Left hindlimb (tissue), 1 donor: ENCODE results near the gene FNDC3A.
"Not testable (repeated sequence)": the region's sequence is repeated elsewhere in the genome, so short reads cannot be mapped to it uniquely, and the experiment has no call there.

Source experiments
- DNase-seq: peaks from one replicate; pipeline ENCODE4 v3.0.0-alpha.2; 2018

FNDC3A gene

DNA sequence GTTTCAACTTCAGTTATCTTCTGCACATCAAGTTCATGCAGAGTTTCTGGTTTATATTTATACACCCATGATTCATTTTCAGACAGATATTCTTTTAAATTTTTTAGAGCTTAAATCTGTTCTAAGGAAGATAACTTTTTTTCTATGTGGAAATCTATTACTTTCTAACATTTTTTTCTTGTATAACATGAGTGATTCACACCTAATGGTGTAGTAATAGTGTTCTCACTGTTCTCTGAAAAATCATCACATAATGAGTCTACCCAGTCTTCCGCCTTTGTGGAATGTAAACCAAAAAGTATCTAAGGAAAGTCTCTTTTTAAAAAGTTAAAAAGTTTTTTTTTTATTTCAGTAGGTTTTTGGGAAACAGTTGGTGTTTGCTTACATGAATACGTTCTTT, 70.8 kb downstream of the FNDC3A start:
- DNase-seq = no peak

DNA sequence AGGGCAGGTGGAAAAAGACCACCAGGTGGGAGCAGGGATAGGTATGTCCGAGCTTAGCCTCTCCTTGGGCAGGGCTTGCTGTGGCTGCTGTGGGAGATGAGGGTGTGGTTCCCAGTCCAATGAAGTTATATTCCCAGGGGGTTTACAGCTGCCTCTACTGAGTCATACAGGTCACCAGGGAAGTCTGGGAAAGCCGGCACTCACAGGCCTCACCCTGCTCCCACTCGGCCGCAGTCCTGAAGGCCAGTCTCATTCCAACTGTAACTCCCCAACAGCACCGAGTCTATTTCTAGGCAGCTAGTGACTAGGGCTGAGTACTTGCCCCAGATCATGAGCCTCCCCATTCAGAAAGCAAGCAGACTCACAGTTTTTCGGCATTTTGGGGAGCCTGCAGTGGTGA, 77.1 kb downstream of the FNDC3A start:
- no peak for DNase-seq

- no peak for DNase-seq
Measured at GRCh38 chr13:49053215-49053614, 77.5 kb downstream of the FNDC3A start.

DNA sequence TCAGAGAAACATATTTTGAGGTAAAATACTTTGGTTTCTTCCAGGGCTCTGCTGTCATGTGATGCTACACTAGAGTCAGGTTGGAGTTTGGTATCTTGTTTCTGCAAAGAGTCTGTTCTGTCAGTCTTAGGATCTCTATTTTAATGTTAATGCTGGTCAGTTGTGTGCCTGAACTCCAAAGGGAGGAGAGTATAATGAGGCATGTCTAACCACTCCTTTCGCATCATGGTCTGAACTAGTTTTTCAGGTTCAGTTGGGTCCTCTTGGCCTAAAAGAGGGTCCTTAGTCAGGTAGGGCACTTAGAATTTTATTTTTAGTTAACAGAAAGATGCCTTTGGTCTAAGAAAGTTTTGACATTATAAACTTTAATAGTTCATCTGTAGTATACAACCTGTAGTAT, 78.2 kb downstream of the FNDC3A start:
- no peak for DNase-seq

DNA sequence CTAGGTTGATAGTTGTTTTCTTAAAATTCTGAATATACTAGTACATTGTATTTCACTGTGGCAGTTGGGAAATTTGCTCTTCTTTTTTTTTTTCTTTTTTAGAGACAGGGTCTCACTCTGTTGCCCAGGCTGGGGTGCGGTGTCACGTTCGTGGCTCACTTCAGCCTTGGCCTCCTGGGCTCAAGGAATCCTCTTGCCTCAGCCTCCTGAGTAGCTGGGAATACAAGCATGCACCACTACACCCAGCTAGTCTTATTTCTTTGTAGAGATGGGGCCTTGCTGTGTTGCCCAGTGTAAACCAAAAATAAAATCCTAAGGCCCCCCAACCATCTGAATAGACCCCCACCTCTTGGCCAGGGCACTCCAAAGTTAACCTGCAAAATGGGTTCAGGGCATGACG, 79.3 kb downstream of the FNDC3A start:
- DNase-seq = no peak

- DNase-seq = no peak
Measured at GRCh38 chr13:49057176-49057575, 81.5 kb downstream of the FNDC3A start.

DNA sequence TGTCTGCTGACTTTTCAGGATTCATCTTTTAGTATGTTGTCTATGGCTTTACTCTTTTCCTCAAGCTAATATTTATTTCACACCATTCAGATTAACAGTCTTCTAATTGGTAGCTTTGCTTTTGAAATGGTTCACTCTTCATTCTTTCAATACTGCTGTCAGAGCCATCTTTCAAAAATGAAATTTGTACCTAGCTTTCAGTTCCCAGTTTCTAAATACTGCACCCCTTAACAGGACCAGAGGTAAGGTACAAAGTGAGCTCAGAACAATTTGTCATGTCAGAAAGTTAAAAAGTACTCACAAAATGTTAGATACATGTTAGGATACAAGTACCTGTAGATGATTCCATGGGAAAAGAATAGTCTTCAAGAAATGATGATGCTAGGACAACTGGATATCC, 83.0 kb downstream of the FNDC3A start:
- no peak for DNase-seq

DNA sequence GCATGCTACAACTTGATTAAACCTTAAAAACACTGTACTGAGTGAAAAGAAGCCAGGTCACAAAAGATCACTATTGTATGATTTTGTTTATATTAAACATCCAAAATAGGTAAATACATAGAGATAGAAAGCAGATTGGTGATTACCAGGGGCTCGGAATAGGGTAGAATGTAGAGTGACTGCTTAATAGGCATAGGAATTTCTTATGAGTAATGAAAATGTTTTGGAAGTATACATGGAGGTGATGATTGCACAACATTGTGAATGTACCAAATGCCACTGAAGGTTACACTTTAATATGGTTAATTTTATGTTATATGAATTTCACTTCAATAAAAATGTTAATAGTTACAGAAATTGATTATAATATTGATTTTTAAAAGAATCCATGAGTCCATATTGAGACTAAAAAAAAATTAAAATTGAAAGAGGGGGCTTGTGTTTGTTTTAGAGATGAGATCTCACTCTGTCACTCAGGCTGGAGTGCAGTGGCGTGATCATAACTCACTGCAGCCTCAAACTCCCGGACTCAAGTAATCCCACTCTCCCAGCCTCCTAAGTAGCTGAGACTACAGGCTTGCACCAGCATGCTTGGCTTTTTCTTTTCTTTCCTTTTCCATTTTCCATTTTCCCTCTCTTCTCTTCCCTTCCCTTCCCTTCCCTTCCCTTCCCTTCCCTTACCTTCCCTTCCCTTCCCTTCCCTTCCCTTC, 85.1 kb downstream of the FNDC3A start:
- no peak for DNase-seq

GRCh38 chr13:49061388-49061752, 85.7 kb downstream of the FNDC3A start:
- DNase-seq = not testable (repeated sequence)

- DNase-seq = no peak
Measured at GRCh38 chr13:49062297-49062896, 86.7 kb downstream of the FNDC3A start.

DNA sequence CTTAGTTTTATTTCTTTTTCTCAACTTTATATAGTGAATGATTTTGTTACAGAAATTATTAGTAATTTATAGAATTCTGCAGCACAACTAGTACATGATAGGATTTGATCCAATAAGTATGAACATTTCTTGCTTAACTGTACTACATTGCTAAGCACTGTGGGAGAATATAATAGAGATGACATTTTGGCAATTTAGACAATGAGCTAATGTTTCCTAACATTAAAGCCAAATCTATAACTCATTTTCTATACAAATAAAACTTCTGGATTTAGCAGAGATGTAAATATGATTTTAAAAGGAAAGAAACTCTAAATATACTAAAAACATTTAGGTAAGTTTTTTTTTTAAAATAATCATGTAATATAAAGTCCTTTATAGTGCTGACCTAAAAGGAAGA, 87.3 kb downstream of the FNDC3A start:
- DNase-seq = no peak

- no peak for DNase-seq
Measured at GRCh38 chr13:49063497-49063896, 87.8 kb downstream of the FNDC3A start.

GRCh38 chr13:49064476-49064875, 88.8 kb downstream of the FNDC3A start:
- DNase-seq = no peak

GRCh38 chr13:49066856-49067255, 91.1 kb downstream of the FNDC3A start:
- no peak for DNase-seq

- not testable (repeated sequence) for DNase-seq
Measured at GRCh38 chr13:49068498-49068897, 92.8 kb downstream of the FNDC3A start.

- not testable (repeated sequence) for DNase-seq
Measured at GRCh38 chr13:49070021-49070420, 94.3 kb downstream of the FNDC3A start.

DNA sequence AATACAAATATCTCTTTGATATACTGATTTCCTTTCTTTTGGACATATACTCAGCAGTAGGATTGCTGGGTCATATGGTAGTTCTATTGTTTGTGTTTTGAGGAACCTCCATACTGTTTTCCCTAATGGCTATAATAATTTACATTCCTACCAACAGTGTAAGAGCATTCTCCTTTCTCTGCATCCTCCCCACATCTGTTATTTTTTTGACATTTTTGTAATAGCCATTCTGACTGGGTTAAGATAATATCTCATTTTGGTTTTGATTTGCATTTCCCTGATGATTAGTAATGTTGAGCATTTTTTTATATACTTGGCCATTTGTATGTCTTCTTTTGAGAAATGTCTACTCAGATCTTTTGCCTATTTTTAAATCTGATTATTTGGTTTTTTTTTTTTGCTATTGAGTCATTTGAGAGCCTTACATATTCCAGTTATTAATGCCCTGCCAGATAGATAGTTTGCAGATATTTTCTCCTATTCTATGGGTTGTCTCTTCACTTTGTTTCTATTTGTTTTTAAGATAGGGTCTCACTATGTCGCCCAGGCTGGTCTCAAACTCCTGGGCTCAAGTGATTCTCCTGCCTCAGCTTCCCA, 95.7 kb downstream of the FNDC3A start:
- no peak for DNase-seq

DNA sequence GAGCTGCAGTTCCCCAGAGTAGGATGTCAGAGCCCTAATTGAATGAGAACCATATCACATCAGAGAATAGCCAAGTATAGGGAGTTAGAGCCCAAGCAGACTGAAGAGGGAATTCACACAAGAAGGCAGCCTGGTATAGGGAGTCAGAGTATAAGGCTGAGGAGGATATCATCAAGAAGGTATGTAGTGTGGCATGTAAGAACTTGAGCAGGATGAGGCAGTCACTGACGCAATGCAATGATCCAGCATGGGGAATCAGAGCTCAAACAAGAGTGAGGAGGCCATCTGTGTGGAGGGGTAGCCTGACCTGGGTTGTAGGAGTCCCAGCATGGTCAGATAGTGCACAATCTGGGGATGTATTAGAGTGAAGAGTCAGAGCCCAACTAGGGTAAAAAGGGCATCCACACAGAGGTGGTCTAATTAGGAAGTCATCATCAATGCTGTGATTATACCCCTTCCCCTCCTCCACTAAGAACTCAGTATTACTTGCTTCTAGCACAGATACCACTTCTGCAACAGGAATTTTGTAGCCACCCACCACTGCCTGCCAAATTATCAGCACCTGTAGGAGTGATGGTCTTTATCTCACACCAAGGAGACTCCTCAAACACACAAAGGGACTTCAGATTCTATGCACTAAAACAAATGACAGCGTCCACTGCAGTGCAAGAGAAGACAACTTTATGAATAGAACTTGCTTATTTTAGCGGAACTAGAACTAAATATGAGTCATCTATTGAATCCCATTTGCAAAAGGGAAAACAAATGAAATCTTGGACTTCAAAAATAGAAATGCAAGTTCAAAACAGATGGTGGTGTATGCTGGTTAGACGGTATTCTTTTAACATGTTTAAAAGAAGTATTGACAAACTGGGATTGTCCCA, 107.2 kb downstream of the FNDC3A start:
- DNase-seq = no peak

- DNase-seq = no peak
Measured at GRCh38 chr13:49084961-49085360, 109.2 kb downstream of the FNDC3A start.

- no peak for DNase-seq
Measured at GRCh38 chr13:49086722-49087121, 111.0 kb downstream of the FNDC3A start.

DNA sequence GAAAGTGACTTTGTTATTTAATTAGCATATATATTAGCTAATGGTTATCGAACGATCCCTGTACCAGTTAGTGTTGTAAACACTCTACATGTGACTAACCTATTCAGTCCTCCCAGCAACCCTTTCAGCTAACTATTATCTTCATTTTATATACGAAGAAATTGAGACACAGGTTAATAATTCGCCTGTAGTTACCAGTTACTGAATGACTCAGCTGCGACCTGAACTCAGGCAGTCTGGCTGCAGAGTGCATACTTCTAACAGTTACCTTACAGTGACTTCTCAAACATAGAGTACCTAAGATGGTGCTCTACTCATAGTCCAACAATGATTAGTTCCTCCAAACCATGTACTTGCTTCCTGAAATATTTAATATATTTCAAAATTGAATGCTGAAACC, 117.7 kb downstream of the FNDC3A start:
- no peak for DNase-seq

DNA sequence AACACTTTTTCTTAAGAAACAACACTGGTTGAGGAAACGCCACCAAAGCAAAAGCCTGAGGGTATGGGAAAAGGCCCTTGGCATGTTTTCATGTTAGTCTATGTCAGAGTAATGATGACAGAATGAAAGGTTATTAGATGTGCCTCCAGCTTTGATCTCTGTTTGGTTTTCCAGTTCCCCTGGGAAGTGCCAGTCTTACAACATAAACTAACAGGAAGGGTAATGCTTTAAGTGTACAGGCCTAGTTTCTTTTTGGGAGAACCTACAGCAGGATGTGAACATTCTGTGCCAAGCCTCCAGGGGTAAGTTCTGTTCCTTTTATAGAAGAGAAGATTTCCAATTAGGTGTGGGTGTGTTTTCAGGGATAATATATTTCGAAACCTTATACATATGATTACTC, 121.7 kb downstream of the FNDC3A start:
- no peak for DNase-seq

DNA sequence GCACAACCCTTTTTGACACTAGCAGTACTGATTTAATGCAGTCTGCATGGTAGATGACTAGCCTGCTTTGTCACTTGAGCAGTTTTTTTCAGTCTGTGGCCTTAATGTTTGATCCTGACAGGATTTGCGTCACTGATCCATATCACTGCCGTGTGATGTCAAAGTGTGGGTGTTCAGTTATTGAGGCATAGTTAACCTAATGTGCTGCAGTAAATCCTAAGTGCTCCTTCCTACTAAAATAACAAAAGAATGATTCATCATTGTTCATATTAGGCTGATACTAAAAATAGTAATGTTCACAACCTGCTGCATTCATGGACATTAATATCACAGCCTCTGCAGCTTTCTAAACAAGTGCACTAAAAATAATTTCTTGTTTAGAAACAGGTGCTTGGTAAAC, 122.5 kb downstream of the FNDC3A start:
- DNase-seq = no peak
